ENCODE measurements around the gene HSD11B1L. TPM values are rescaled to one million over a fixed set of nuclear protein-coding genes. Genes with fewer than 3 reads are reported as not detected.

Gene HSD11B1L
- total RNA-seq, 2 experiments from 2014 or later, result 2.7 to 3.5 TPM

- CTCF ChIA-PET, result interaction anchor here (1.1 kb wide), 1 partner anchor 10 kb away, joined by 3 read pairs; no protein-coding TSS in a partner anchor
- DNase-seq, result no peak
- Mint-ChIP-seq H3K4me1 (ENCODE audit: low read depth) (peaks cover 6% of the 10 kb centered on the region), H3K9me3 (no peaks in the 10 kb centered on the region), H3K36me3 (ENCODE audit: low read depth) (peaks cover 57% of the 10 kb centered on the region), H3K27me3 (no peaks in the 10 kb centered on the region), H3K27ac (peak overlapping the region; percentile 82), H3K4me3 (no peak overlapping the region)
- TF ChIP-seq CTCF (IDR thresholded peaks at IDR 0.05), result no peak
- ATAC-seq, result no peak
- POLR2A ChIA-PET, result interaction anchor here (0.6 to 1.5 kb wide), 3 partner anchors 29 to 513 kb away, joined by 3 to 4 read pairs (median 3); no protein-coding TSS in a partner anchor
- intact Hi-C loops (cut with micrococcal nuclease), result no loop called here
Measured at GRCh38 chr19:5664515-5664914, 16.3 kb upstream of the HSD11B1L start.

- ChIA-PET POLR2A (interaction anchor here (0.6 to 1.5 kb wide), 8 partner anchors 10 to 314 kb away, joined by 3 to 4 read pairs (median 3); no protein-coding TSS in a partner anchor), CTCF (interaction anchor here (0.8 to 1.1 kb wide), 2 partner anchors 10 to 54 kb away, joined by 3 read pairs; partner anchors contain the start of gene LONP1)
- peak overlapping the region; percentile 82 for H3K27ac Mint-ChIP-seq
- no peak overlapping the region for H3K4me3 Mint-ChIP-seq
- H3K9me3 Mint-ChIP-seq, result no peaks in the 10 kb centered on the region
- H3K4me1 Mint-ChIP-seq (ENCODE audit: low read depth), result peaks cover 6% of the 10 kb centered on the region
- intact Hi-C loops (cut with micrococcal nuclease), result no loop called here
- no peaks in the 10 kb centered on the region for H3K27me3 Mint-ChIP-seq
- ATAC-seq (peak; percentile 24), DNase-seq (no peak)
- TF ChIP-seq CTCF (IDR thresholded peaks at IDR 0.05), result no peak
- H3K36me3 Mint-ChIP-seq (ENCODE audit: low read depth), result peaks cover 59% of the 10 kb centered on the region
Measured at GRCh38 chr19:5665781-5666513, 14.9 kb upstream of the HSD11B1L start.

GRCh38 chr19:5666921-5667610 lies 13.8 kb upstream of the HSD11B1L start:
- no peak overlapping the region for H3K4me3 Mint-ChIP-seq
- DNase-seq (no peak), ATAC-seq (no peak)
- no peaks in the 10 kb centered on the region for H3K9me3 Mint-ChIP-seq
- ChIA-PET CTCF (no interaction called here), POLR2A (interaction anchor here (0.6 to 1.4 kb wide), 2 partner anchors 13 to 468 kb away, joined by 3 read pairs; partner anchors contain the start of gene ACSBG2)
- H3K4me1 Mint-ChIP-seq (ENCODE audit: low read depth), result peaks cover 6% of the 10 kb centered on the region
- H3K36me3 Mint-ChIP-seq (ENCODE audit: low read depth), result peaks cover 60% of the 10 kb centered on the region
- no peaks in the 10 kb centered on the region for H3K27me3 Mint-ChIP-seq
- intact Hi-C loops (cut with micrococcal nuclease), result no loop called here
- H3K27ac Mint-ChIP-seq, result no peak overlapping the region
- TF ChIP-seq CTCF (IDR thresholded peaks at IDR 0.05), result no peak

GRCh38 chr19:5667751-5668271 lies 13.0 kb upstream of the HSD11B1L start:
- no peaks in the 10 kb centered on the region for H3K27me3 Mint-ChIP-seq
- H3K9me3 Mint-ChIP-seq, result no peaks in the 10 kb centered on the region
- ChIA-PET CTCF (no interaction called here), POLR2A (interaction anchor here (0.6 kb wide), 1 partner anchor 468 kb away, joined by 3 read pairs; the partner anchor contains the start of gene ACSBG2)
- no peak overlapping the region for H3K27ac Mint-ChIP-seq
- ATAC-seq (no peak), DNase-seq (no peak)
- H3K36me3 Mint-ChIP-seq (ENCODE audit: low read depth), result peaks cover 60% of the 10 kb centered on the region
- H3K4me1 Mint-ChIP-seq (ENCODE audit: low read depth), result peaks cover 6% of the 10 kb centered on the region
- no peak overlapping the region for H3K4me3 Mint-ChIP-seq
- no peak for TF ChIP-seq CTCF (IDR thresholded peaks at IDR 0.05)
- intact Hi-C loops (cut with micrococcal nuclease), result no loop called here
